Fibroblast of lung (primary cell): ENCODE results near the gene ZNF341. TPM values are rescaled to one million over a fixed set of nuclear protein-coding genes. Genes with fewer than 3 reads are reported as not detected.

Experiments
- DNase-seq, 2 donors: peaks; one replicate each; pipeline versions ENCODE4 v3.0.0 to v3.0.0-alpha.2; 2010; ENCODE audit warnings: low read depth in 2 of 2
- H2AFZ ChIP-seq: 2 replicates; pipeline ENCODE4 v1.5.1; 2012; ENCODE audit warnings: low read length, control low read depth, inconsistent platforms
- H3K27ac ChIP-seq: 2 replicates; pipeline ENCODE4 v1.5.1; 2011; ENCODE audit warnings: low read length, control low read depth; ENCODE audit not compliant: insufficient read depth
- H3K27me3 ChIP-seq: 2 replicates; pipeline ENCODE4 v1.5.1; 2011; ENCODE audit warnings: mild to moderate bottlenecking, low read length; ENCODE audit not compliant: control insufficient read depth, insufficient read depth
- H3K36me3 ChIP-seq: 2 replicates; pipeline ENCODE4 v1.5.1; 2011; ENCODE audit warnings: low read length; ENCODE audit not compliant: control insufficient read depth, insufficient read depth
- H3K4me1 ChIP-seq: 2 replicates; pipeline ENCODE4 v1.5.1; 2011; ENCODE audit warnings: low read length; ENCODE audit not compliant: control insufficient read depth, insufficient read depth; ENCODE audit errors: extremely low read depth
- H3K4me2 ChIP-seq: 2 replicates; pipeline ENCODE4 v1.5.1; 2011; ENCODE audit warnings: low read length, control low read depth; ENCODE audit not compliant: insufficient read depth; ENCODE audit errors: extremely low read depth
- H3K4me3 ChIP-seq, 4 experiments: fragments of 200-600 bp in 1 of 4; sonication (generic) in 1 of 4; replicated peaks in 1 of 4; 2 replicates each; pipeline ENCODE4 v1.5.1; 2011 to 2016; ENCODE audit warnings: low read length in 4 of 4, low read depth in 3 of 4, mild to moderate bottlenecking in 3 of 4, control low read depth in 2 of 4, inconsistent platforms in 1 of 4, mixed read lengths in 1 of 4; ENCODE audit not compliant: insufficient read depth in 1 of 4; ENCODE audit errors: control extremely low read depth in 1 of 4
- H3K79me2 ChIP-seq: 2 replicates; pipeline ENCODE4 v1.5.1; 2012; ENCODE audit warnings: mild to moderate bottlenecking, low read length, inconsistent platforms; ENCODE audit not compliant: control insufficient read depth, insufficient read depth
- H3K9ac ChIP-seq: 2 replicates; pipeline ENCODE4 v1.5.1; 2011; ENCODE audit warnings: mild to moderate bottlenecking, low read length, control low read depth; ENCODE audit not compliant: insufficient read depth
- H3K9me3 ChIP-seq: 2 replicates; pipeline ENCODE4 v1.5.1; 2012; ENCODE audit warnings: low read depth, low read length; ENCODE audit not compliant: control insufficient read depth, insufficient read depth
- H4K20me1 ChIP-seq: 2 replicates; pipeline ENCODE4 v1.5.1; 2011; ENCODE audit warnings: low read length; ENCODE audit not compliant: control insufficient read depth, insufficient read depth; ENCODE audit errors: extremely low read depth
- CTCF ChIP-seq, 2 donors: IDR thresholded peaks in 1 of 2; conservative IDR thresholded peaks in 1 of 2; 1 replicate in 1 of 2; 2 replicates in 1 of 2; pipeline ENCODE4 v1.5.1; 2011 to 2012; ENCODE audit warnings: low read length in 2 of 2, control low read depth in 1 of 2, inconsistent platforms in 1 of 2, low read depth in 1 of 2, mild to moderate bottlenecking in 1 of 2
- EZH2 ChIP-seq: IDR thresholded peaks from 2 replicates; pipeline ENCODE4 v1.5.1; 2012; ENCODE audit warnings: low read length, control low read depth, mild to moderate bottlenecking; ENCODE audit errors: missing control alignments
- polyA plus RNA-seq, 2 donors: library from polyadenylated mRNA; depleted of rRNA in 1 of 2; stranded (reverse) in 1 of 2; unstranded in 1 of 2; fragments of >200 nt; gene quantifications; 2 replicates each; pipeline ENCODE4 v1.2.1, GENCODE V29; 2011 to 2012; ENCODE audit warnings: missing spikeins in 1 of 2
- total RNA-seq: library from RNA; depleted of rRNA; stranded (reverse); fragments of >200 nt; gene quantifications from 2 replicates; pipeline ENCODE4 v1.2.1, GENCODE V29; 2014

Gene ZNF341
- total and polyA plus RNA-seq, 2 donors (not counting 1 experiment from before 2014, with no cell fraction given) = 0.99 to 1.1 TPM

- peaks cover 63% of the 10 kb centered on the region for H3K79me2 ChIP-seq
- H3K4me3 ChIP-seq = no peak overlapping the region
- H3K4me1 ChIP-seq = no peaks in the 10 kb centered on the region
- H2AFZ ChIP-seq = no peak overlapping the region
- H3K4me2 ChIP-seq = no peak overlapping the region
- no peak overlapping the region for H3K27ac ChIP-seq
- no peaks in the 10 kb centered on the region for H3K27me3 ChIP-seq
- H3K9me3 ChIP-seq = no peaks in the 10 kb centered on the region
- no peak overlapping the region for H3K9ac ChIP-seq
- TF ChIP-seq EZH2 (no peak), CTCF (conservative IDR thresholded peaks at IDR 0.05 in 1 of 2, IDR thresholded peaks at IDR 0.05 in 1 of 2; ENCODE audit: low read depth in 1 of 2, low read length in 2 of 2) (no peak)
- no peaks in the 10 kb centered on the region for H3K36me3 ChIP-seq
- peaks cover 4% of the 10 kb centered on the region for H4K20me1 ChIP-seq
- DNase-seq = no peak
Measured at GRCh38 chr20:33819456-33819855, 87.7 kb downstream of the ZNF341 start.

GRCh38 chr20:33820362-33820761 is 88.6 kb downstream of the ZNF341 start:
- Histone ChIP-seq H4K20me1 (peaks cover 1% of the 10 kb centered on the region), H3K4me3 (no peak overlapping the region), H3K9me3 (no peaks in the 10 kb centered on the region), H3K36me3 (no peaks in the 10 kb centered on the region), H3K79me2 (peaks cover 61% of the 10 kb centered on the region), H3K27ac (no peak overlapping the region), H3K27me3 (no peaks in the 10 kb centered on the region), H2AFZ (no peak overlapping the region), H3K9ac (no peak overlapping the region), H3K4me2 (no peak overlapping the region), H3K4me1 (no peaks in the 10 kb centered on the region)
- TF ChIP-seq EZH2 (no peak), CTCF (conservative IDR thresholded peaks at IDR 0.05 in 1 of 2, IDR thresholded peaks at IDR 0.05 in 1 of 2; ENCODE audit: low read depth in 1 of 2, low read length in 2 of 2) (no peak)
- no peak for DNase-seq

- H3K4me2 ChIP-seq = no peak overlapping the region
- H3K79me2 ChIP-seq = peaks cover 53% of the 10 kb centered on the region
- H3K4me3 ChIP-seq = no peak overlapping the region
- no peaks in the 10 kb centered on the region for H3K27me3 ChIP-seq
- H3K27ac ChIP-seq = no peak overlapping the region
- H3K4me1 ChIP-seq = no peaks in the 10 kb centered on the region
- no peak overlapping the region for H3K9ac ChIP-seq
- no peak overlapping the region for H2AFZ ChIP-seq
- H3K9me3 ChIP-seq = no peaks in the 10 kb centered on the region
- no peaks in the 10 kb centered on the region for H3K36me3 ChIP-seq
- no peak for DNase-seq
- TF ChIP-seq CTCF (conservative IDR thresholded peaks at IDR 0.05 in 1 of 2, IDR thresholded peaks at IDR 0.05 in 1 of 2; ENCODE audit: low read depth in 1 of 2, low read length in 2 of 2) (no peak), EZH2 (no peak)
- peaks cover 1% of the 10 kb centered on the region for H4K20me1 ChIP-seq
Measured at GRCh38 chr20:33821270-33821836, 89.6 kb downstream of the ZNF341 start.
